GM18519 (cell line): ENCODE results near the gene ICOSLG.
"Not testable (repeated sequence)": the region's sequence is repeated elsewhere in the genome, so short reads cannot be mapped to it uniquely, and the experiment has no call there.

Experiments
- ATAC-seq: cut with Tn5 transposase; IDR thresholded peaks from one replicate; pipeline ENCODE4 v1.9.1; 2021; ENCODE audit warnings: mild to moderate bottlenecking, moderate library complexity; ENCODE audit not compliant: unreplicated experiment, low FRiP score

Gene ICOSLG

GRCh38 chr21:44240842-44241241, at the start of gene ICOSLG:
Gene ICOSLG, minus strand, starts transcription at chr21:44240943. Its CDS starts 126 bp downstream, at chr21:44240817.
- not testable (repeated sequence) for ATAC-seq

GRCh38 chr21:44289381-44290010, 48.8 kb upstream of the ICOSLG start:
- no peak for ATAC-seq

DNA sequence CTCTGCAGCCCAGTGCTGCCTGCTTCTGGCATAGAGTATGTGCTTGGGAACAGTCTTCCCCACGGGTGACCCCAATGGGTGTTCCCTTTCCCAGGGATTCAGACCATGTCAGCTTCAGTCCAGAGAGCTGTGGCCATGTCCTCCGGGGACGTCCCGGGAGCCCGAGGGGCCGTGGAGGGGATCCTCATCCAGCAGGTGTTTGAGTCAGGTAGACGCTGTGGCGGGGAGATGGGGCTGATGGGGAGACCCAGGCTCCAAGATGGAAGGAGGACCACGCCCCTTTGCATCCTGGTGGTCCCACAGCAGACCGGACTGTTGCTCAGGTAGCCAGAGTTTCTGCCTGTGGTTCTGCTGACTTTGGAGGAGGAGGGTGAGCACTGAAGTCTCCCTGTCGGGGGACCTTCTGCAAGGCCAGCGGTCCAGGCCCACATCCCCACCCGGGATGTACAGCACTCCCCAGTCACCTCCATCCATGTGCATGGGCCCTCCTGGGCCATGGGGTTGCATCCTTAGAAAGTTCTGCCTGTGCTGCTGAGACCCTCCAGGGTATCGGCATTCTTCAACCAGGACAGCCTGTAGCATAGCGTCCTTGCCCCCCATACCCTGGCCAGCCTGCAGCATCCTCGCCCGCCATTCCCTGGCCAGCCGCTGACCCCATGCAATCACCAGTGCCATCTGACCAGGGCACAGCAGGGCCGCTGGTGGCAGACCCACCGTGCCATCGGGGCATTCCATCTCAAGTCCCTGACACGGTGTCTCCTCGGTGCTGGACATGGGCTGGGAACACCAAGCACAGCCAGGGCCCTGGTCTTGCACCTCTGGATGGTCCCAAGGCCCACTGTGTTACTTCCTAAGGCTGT, 47.7 kb upstream of the ICOSLG start:
- ATAC-seq, result no peak

- no peak for ATAC-seq
Observed at GRCh38 chr21:44286716-44287632, 46.2 kb upstream of the ICOSLG start.

DNA sequence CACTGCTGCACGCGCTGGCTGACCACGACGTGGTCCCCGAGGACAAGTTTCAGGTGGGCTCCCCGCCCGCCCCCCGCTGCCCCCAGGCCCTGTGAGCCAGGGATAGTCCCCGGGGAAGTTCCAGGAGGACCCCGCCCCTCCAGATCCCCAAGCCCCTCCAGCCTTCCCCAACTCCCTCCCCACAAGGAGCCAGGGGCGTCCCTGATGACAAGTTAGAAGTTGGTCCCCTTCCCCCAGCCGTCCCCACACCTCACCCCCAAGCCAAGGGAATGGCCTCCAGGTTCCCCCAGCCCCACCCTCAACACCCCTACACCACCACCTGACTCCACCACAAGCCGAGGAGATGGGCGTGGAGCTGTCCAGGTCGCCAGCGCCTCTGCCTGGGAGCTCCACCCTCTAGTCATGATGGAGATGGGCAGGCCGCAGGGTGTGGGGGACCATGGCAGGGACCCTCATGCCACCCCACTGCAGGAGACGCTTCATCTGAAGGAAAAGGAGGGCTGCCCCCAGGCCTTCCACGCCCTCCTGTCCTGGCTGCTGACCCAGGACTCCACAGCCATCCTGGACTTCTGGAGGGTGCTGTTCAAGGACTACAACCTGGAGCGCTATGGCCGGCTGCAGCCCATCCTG, 45.5 kb upstream of the ICOSLG start:
- ATAC-seq, result no peak

DNA sequence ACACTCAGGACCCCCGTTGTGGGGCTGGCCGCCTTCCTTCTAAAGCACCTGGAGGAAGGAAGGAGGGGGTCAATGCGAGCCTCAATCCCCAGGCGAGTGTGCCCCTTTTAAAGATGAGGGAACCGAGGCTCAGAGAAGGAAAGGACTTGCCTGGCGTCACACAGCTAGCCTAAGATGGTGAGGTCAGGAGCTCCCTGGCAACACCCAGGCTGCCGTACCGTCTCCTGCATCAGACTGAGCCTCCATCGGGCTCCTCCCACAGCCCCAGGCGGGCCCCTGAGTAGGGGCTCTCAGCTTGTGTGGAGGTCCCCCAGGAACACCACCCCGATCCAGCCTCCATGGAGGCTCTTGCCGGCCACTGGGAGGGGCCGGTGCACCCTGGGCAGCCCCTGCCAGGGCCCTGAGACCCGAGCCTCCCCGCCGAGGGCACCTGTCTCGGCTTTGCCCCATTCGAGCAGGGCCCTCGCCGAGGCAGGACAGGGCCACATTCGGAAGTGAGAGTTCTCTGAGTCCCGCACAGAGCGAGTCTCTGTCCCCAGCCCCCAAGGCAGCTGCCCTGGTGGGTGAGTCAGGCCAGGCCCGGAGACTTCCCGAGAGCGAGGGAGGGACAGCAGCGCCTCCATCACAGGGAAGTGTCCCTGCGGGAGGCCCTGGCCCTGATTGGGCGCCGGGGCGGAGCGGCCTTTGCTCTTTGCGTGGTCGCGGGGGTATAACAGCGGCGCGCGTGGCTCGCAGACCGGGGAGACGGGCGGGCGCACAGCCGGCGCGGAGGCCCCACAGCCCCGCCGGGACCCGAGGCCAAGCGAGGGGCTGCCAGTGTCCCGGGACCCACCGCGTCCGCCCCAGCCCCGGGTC, 44.6 kb upstream of the ICOSLG start, which contains the start of gene AIRE:
Gene AIRE, plus strand, starts transcription at position 739 of the 855 bp plus-strand sequence. CDS start 131 bp downstream, outside the sequence.
- no peak for ATAC-seq

- no peak for ATAC-seq
Observed at GRCh38 chr21:44283948-44284347, 43.2 kb upstream of the ICOSLG start.

DNA sequence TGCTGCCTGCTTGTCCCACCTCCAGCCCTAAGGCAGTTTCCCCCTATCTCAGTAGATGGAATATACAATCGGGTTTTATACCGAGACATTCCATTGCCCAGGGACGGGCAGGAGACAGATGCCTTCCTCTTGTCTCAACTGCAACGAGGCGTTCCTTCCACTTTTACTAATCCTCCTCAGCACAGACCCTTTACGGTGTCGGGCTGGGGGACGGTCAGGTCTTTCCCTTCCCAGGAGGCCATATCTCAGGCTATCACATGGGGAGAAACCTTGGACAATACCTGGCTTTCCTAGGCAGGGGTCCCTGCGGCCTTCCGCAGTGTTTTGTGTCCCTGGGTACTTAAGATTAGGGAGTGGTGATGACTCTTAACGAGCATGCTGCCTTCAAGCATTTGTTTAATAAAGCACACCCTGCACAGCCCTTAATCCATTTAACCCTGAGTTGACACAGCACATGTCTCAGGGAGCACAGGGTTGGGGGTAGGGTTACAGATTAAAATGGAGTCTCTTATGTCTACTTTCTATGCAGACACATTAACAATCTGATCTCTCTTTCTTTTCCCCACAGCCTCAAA, 42.6 kb upstream of the ICOSLG start:
- not testable (repeated sequence) for ATAC-seq

GRCh38 chr21:44282370-44282769, 41.6 kb upstream of the ICOSLG start:
- no peak for ATAC-seq

GRCh38 chr21:44281801-44282200, 41.1 kb upstream of the ICOSLG start:
- no peak for ATAC-seq

DNA sequence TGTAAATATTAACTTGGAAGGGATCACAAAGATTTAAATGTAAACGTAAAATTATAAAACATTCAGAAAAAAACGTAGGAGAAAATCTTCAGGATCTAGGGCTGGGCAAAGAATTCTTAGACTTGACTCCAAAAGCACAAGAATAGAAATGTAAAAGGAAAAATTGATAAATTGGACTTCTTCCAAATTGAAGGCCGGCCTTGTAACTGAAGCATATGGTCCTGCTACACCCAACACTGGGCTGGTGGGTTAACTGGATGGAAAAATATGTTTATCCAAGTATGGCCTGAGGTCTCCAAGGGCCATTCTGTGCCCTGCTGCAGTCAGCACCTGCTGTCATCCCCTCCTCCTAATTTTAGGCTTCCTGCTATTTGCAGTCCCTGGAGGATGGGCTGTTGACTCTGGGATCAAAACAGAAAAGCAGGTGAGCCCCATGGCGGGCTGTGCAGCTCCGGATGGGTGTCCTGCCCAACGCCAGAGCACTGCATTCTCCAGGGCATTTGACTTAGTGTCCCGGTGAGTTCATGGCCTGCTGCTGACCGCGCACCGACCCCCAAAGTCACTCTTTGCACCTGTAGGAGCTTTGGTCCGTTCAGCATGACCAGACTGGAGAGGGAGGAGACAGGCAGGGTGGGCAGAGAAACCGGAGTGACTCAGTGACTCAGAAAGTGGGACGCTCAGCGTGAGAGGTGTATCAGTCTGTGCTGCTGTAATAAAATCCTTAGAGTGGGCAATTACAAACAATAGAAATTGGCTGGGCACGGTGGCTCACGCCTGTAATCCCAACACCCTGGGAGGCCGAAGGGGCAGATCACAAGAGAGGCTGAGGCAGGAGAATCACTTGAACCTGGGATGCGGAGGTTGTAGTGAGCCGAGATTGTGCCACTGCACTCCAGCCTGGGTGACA, 38.9 kb upstream of the ICOSLG start:
- no peak for ATAC-seq

- no peak for ATAC-seq
Observed at GRCh38 chr21:44275041-44275440, 34.3 kb upstream of the ICOSLG start.

DNA sequence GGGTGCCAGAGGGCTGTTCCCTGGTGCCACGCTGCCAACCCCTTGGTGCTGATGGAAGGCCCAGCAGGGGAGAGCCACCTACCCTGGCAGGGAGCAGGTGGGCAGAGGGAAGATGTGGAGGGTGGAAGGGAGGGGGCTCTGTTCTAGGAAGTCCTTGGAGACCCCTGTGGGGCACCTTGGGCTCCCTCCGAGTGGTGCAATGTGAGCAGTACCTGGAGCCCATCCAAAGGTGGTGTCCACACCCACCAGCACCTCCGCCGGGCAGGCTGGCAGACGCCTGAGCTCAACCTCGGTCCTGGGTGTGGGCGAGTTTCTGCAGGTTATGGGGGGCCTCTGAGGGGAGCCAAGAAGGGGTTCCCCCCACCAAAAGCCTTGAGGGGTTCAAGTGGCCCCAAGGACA, 32.3 kb upstream of the ICOSLG start:
- no peak for ATAC-seq

DNA sequence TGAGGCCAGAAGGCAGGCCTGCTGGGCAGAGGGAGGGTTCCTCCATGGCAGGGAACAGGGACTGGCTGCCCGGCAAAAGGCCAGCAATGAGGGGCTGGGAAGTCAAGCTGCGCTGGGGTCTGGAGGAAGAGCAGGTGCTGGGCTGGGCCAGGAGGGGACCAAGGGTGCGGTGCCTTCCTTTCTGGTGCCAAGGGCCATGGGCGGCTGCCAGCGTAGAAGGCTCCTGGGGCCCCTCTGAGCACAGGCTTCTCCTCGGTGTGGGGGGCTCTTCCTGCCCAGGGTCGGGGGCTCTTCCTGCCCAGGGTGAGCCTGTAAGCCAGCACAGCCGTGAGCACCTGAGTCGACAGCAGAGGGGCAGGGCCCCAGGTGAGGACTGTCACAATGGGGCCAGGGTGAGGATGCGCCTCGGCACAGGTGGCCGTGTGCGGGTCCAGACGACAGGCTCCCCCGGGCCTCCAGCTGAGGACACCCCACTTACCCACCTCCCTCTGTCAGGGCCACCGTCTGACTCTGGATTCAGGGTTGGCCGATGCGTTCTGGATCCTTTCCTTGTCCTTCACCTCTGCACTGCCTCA, 31.6 kb upstream of the ICOSLG start:
- ATAC-seq, result no peak

DNA sequence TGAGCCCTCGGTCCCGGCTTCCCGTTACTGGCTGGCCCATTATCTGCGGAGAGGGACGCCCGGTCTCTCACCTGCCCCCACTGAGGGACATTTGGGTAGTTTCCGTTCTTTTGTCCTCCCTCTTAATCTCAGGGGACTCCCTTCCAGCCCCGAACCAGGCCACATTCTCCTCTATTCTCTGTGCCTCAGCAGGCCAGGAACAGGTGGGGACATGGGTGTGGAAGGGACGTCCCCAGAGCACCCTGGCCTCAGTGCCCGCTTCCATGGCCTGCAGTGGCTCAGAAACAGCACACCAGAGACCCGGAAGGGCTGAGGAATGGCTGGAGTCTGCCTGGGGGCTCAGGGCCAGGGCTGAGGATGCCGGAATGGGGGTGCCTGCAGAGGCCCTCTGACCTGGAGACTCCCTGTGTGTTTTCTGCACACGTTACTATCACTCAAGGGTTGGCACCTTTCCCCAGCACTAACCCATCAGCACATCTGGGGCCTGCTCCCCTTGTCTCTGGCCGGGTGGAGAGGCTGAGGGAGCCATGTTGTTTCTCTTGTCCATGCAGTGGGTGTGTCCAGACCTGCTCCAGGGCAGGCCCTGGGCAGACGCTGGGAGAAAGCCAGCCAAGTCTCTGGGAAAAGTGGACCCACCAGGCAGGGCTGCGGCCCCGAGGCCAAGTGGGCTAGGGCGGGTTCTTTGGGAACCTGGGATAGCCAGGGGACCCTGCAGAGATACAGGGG, 31.0 kb upstream of the ICOSLG start:
- no peak for ATAC-seq

- no peak for ATAC-seq
Observed at GRCh38 chr21:44269090-44269489, 28.3 kb upstream of the ICOSLG start.

DNA sequence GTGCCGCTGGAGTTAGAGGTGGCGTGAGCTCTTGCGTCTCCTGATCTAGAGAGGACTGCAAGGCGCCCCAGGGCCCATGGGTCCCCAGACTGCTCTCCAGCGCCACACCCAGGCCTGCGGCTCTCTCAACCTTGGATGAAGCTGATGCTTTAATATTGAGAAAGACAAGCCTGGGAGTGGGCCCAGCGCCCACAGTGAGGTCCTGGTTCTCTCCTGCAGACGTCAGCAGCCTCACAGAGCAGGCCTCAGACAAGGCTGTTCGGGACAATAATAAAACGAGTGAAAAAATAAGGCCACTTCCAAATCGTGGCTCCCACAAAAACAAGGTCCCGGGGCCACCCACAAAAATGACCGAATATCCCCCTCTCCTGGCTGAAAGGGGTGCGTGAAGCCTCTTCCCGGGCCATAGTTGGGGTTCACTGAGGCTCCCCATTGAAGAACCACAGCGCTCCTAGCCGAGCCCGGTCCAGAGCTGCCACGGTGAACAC, 27.0 kb upstream of the ICOSLG start:
- no peak for ATAC-seq
